ENCODE measurements around the gene CFHR1. TPM values are rescaled to one million over a fixed set of nuclear protein-coding genes. Genes with fewer than 3 reads are reported as not detected.

Gene CFHR1
- total RNA-seq, 1 donor from 2014 or later = 0.49 TPM

GRCh38 chr1:196860323-196860884 is 40.9 kb downstream of the CFHR1 start:
- H3K27ac Mint-ChIP-seq (ENCODE audit: unreplicated experiment) = no peak overlapping the region
- no peak overlapping the region for H3K4me3 Mint-ChIP-seq (ENCODE audit: unreplicated experiment)
- no peaks in the 10 kb centered on the region for H3K36me3 Mint-ChIP-seq (ENCODE audit: low read depth, unreplicated experiment)
- DNase-seq (ENCODE audit: low spot score) = no peak
- TF ChIP-seq, protein P1, sequence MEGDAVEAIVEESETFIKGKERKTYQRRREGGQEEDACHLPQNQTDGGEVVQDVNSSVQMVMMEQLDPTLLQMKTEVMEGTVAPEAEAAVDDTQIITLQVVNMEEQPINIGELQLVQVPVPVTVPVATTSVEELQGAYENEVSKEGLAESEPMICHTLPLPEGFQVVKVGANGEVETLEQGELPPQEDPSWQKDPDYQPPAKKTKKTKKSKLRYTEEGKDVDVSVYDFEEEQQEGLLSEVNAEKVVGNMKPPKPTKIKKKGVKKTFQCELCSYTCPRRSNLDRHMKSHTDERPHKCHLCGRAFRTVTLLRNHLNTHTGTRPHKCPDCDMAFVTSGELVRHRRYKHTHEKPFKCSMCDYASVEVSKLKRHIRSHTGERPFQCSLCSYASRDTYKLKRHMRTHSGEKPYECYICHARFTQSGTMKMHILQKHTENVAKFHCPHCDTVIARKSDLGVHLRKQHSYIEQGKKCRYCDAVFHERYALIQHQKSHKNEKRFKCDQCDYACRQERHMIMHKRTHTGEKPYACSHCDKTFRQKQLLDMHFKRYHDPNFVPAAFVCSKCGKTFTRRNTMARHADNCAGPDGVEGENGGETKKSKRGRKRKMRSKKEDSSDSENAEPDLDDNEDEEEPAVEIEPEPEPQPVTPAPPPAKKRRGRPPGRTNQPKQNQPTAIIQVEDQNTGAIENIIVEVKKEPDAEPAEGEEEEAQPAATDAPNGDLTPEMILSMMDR (IDR thresholded peaks at IDR 0.05; ENCODE audit: unreplicated experiment) = no peak
- H3K4me1 Mint-ChIP-seq (ENCODE audit: unreplicated experiment) = no peaks in the 10 kb centered on the region
- peaks cover 1% of the 10 kb centered on the region for H3K27me3 Mint-ChIP-seq (ENCODE audit: unreplicated experiment)
- no peaks in the 10 kb centered on the region for H3K9me3 Mint-ChIP-seq (ENCODE audit: unreplicated experiment)

DNA sequence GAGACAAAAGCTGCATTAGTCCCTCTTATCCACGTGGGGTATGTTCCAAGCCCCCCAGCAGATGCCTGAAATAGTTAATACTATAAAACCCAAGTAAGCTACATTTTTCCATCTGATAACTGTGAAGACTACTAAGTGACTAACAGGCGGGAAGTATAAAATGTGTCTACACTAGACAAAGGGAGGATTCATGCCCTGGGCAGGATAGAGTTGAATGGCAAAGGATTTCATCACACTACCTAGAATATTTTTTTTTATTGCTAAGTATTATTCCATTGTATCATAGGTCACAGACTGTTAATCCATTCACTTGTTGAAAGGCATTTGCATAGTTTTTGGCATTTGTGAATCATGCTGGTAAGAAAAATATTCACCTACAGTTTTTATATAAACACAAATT is 41.9 kb downstream of the CFHR1 start:
- H3K9me3 Mint-ChIP-seq (ENCODE audit: unreplicated experiment) = no peaks in the 10 kb centered on the region
- peaks cover 1% of the 10 kb centered on the region for H3K27me3 Mint-ChIP-seq (ENCODE audit: unreplicated experiment)
- TF ChIP-seq, protein P1 (IDR thresholded peaks at IDR 0.05; ENCODE audit: unreplicated experiment) = no peak
- no peak overlapping the region for H3K4me3 Mint-ChIP-seq (ENCODE audit: unreplicated experiment)
- H3K36me3 Mint-ChIP-seq (ENCODE audit: low read depth, unreplicated experiment) = no peaks in the 10 kb centered on the region
- H3K27ac Mint-ChIP-seq (ENCODE audit: unreplicated experiment) = no peak overlapping the region
- H3K4me1 Mint-ChIP-seq (ENCODE audit: unreplicated experiment) = no peaks in the 10 kb centered on the region
- no peak for DNase-seq (ENCODE audit: low spot score)

GRCh38 chr1:196866974-196867373 is 47.4 kb downstream of the CFHR1 start:
- Mint-ChIP-seq H3K36me3 (ENCODE audit: low read depth, unreplicated experiment) (no peaks in the 10 kb centered on the region), H3K4me1 (ENCODE audit: unreplicated experiment) (no peaks in the 10 kb centered on the region), H3K4me3 (ENCODE audit: unreplicated experiment) (no peak overlapping the region), H3K27me3 (ENCODE audit: unreplicated experiment) (peaks cover 2% of the 10 kb centered on the region), H3K9me3 (ENCODE audit: unreplicated experiment) (no peaks in the 10 kb centered on the region), H3K27ac (ENCODE audit: unreplicated experiment) (no peak overlapping the region)
- DNase-seq (ENCODE audit: low spot score) = no peak
- TF ChIP-seq, protein P1 (IDR thresholded peaks at IDR 0.05; ENCODE audit: unreplicated experiment) = no peak

DNA sequence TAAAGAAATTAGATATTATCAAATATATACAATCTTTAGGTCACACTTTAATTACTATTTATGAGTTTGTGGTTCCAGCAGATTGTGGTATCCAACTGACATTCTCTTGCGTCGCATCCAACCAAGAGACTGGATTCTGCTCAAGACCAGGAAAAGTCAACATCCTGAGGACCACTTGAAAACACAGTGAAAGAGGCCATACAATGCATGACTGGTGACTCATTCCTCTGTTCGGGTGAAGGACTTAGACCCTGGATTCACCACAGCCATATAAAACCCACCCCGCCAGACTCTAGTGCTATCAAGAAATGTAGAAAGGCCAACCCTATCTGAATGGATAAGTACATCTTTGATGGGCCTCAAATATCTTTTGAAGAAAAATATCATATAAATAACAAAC is 53.9 kb downstream of the CFHR1 start:
- Mint-ChIP-seq H3K9me3 (ENCODE audit: unreplicated experiment) (no peaks in the 10 kb centered on the region), H3K27me3 (ENCODE audit: unreplicated experiment) (peaks cover 1% of the 10 kb centered on the region), H3K4me3 (ENCODE audit: unreplicated experiment) (no peak overlapping the region), H3K27ac (ENCODE audit: unreplicated experiment) (no peak overlapping the region), H3K36me3 (ENCODE audit: low read depth, unreplicated experiment) (no peaks in the 10 kb centered on the region), H3K4me1 (ENCODE audit: unreplicated experiment) (peaks cover 3% of the 10 kb centered on the region)
- TF ChIP-seq, protein P1 (IDR thresholded peaks at IDR 0.05; ENCODE audit: unreplicated experiment) = no peak
- DNase-seq (ENCODE audit: low spot score) = no peak

- no peak overlapping the region for H3K27ac Mint-ChIP-seq (ENCODE audit: unreplicated experiment)
- TF ChIP-seq, protein P1 (IDR thresholded peaks at IDR 0.05; ENCODE audit: unreplicated experiment) = no peak
- no peak overlapping the region for H3K4me3 Mint-ChIP-seq (ENCODE audit: unreplicated experiment)
- DNase-seq (ENCODE audit: low spot score) = no peak
- no peaks in the 10 kb centered on the region for H3K27me3 Mint-ChIP-seq (ENCODE audit: unreplicated experiment)
- H3K4me1 Mint-ChIP-seq (ENCODE audit: unreplicated experiment) = peaks cover 3% of the 10 kb centered on the region
- no peaks in the 10 kb centered on the region for H3K9me3 Mint-ChIP-seq (ENCODE audit: unreplicated experiment)
- H3K36me3 Mint-ChIP-seq (ENCODE audit: low read depth, unreplicated experiment) = no peaks in the 10 kb centered on the region
These were observed 56.4 kb downstream of the CFHR1 start for GRCh38 chr1:196875935-196876334.
